ENCODE measurements around the gene CD300LD. TPM values are rescaled to one million over a fixed set of nuclear protein-coding genes. Genes with fewer than 3 reads are reported as not detected.

Gene CD300LD
- total and polyA plus RNA-seq, 2 experiments from 2014 or later, result not detected

GRCh38 chr17:74601944-74602572 lies 10.0 kb upstream of the CD300LD start:
- H3K27me3 Mint-ChIP-seq (ENCODE audit: insufficient read depth, low read depth, poor library complexity), result peaks cover 11% of the 10 kb centered on the region
- no peak overlapping the region for H3K4me3 Mint-ChIP-seq
- H3K36me3 Mint-ChIP-seq (ENCODE audit: low read depth), result no peaks in the 10 kb centered on the region
- H3F3A ChIP-seq (replicated peaks; ENCODE audit: low read depth), result no peaks in the 10 kb centered on the region
- no peaks in the 10 kb centered on the region for H3K9me2 ChIP-seq (ENCODE audit: insufficient read depth)
- H3K9me3 Mint-ChIP-seq, result no peaks in the 10 kb centered on the region
- peaks cover 5% of the 10 kb centered on the region; the same call in 2 of the 3 replicates for H3K4me1 Mint-ChIP-seq
- no peaks in the 10 kb centered on the region for H3K36me3 ChIP-seq (ENCODE audit: insufficient read depth)
- H3K4me3 ChIP-seq, result no peak overlapping the region
- DNase-seq (ENCODE audit: low spot score) (peak; percentile 67), ATAC-seq (peak; percentile 75)
- H2AFZ ChIP-seq, result no peak overlapping the region
- H3K4me1 ChIP-seq (ENCODE audit: insufficient read depth), result no peaks in the 10 kb centered on the region
- H3K27ac ChIP-seq (ENCODE audit: low read depth), result no peak overlapping the region
- no peaks in the 10 kb centered on the region for H3K79me2 ChIP-seq (replicated peaks; ENCODE audit: insufficient read depth)
- TF ChIP-seq CREB1 (CRISPR knock-in tag; IDR thresholded peaks at IDR 0.05; ENCODE audit: low read depth), result no peak
- TF ChIP-seq, protein P1, sequence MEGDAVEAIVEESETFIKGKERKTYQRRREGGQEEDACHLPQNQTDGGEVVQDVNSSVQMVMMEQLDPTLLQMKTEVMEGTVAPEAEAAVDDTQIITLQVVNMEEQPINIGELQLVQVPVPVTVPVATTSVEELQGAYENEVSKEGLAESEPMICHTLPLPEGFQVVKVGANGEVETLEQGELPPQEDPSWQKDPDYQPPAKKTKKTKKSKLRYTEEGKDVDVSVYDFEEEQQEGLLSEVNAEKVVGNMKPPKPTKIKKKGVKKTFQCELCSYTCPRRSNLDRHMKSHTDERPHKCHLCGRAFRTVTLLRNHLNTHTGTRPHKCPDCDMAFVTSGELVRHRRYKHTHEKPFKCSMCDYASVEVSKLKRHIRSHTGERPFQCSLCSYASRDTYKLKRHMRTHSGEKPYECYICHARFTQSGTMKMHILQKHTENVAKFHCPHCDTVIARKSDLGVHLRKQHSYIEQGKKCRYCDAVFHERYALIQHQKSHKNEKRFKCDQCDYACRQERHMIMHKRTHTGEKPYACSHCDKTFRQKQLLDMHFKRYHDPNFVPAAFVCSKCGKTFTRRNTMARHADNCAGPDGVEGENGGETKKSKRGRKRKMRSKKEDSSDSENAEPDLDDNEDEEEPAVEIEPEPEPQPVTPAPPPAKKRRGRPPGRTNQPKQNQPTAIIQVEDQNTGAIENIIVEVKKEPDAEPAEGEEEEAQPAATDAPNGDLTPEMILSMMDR (conservative IDR thresholded peaks at IDR 0.05; ENCODE audit: low read depth in 2 of 2), result peak; percentile 62 to 87
- H3K27me3 ChIP-seq (ENCODE audit: insufficient read depth), result no peaks in the 10 kb centered on the region
- H4K20me1 ChIP-seq (replicated peaks; ENCODE audit: insufficient read depth), result no peaks in the 10 kb centered on the region
- H3K4me2 ChIP-seq, result no peak overlapping the region
- no peak overlapping the region for H3K27ac Mint-ChIP-seq

DNA sequence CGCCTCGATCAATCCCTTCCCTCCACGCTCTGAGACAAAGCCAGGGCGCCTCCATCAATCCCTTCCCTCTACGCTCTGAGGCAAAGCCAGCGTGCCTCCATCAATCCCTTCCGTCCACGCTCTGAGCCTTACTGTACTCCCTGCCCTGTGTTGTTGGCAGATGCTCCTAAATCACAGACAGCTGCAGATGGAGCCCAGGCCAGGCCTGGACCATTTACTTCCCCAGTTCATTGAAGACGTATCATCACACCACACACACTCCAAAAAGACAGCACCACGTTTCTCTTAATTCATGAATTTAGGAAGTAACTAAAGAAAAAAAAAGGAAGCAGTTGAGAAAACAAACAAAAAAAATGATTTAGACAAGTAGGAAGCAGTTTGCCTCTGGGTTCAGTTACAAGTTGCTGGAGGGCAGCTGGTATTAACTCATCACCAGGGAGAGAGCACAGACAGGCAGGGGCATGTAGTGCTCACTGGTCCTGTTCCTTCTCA lies 7.4 kb upstream of the CD300LD start:
- DNase-seq (ENCODE audit: low spot score), result no peak
- no peaks in the 10 kb centered on the region for H3K9me3 Mint-ChIP-seq
- Histone ChIP-seq H3K79me2 (replicated peaks; ENCODE audit: insufficient read depth) (no peaks in the 10 kb centered on the region), H3K9me2 (ENCODE audit: insufficient read depth) (no peaks in the 10 kb centered on the region), H3F3A (replicated peaks; ENCODE audit: low read depth) (no peaks in the 10 kb centered on the region), H3K4me3 (no peak overlapping the region), H3K4me1 (ENCODE audit: insufficient read depth) (no peaks in the 10 kb centered on the region), H3K36me3 (ENCODE audit: insufficient read depth) (no peaks in the 10 kb centered on the region), H3K27me3 (ENCODE audit: insufficient read depth) (no peaks in the 10 kb centered on the region), H3K27ac (ENCODE audit: low read depth) (no peak overlapping the region), H3K4me2 (no peak overlapping the region), H2AFZ (no peak overlapping the region; the same call in 1 of the 2 replicates), H4K20me1 (replicated peaks; ENCODE audit: insufficient read depth) (no peaks in the 10 kb centered on the region)
- H3K4me3 Mint-ChIP-seq, result no peak overlapping the region
- no peak for ATAC-seq
- H3K36me3 Mint-ChIP-seq (ENCODE audit: low read depth), result no peaks in the 10 kb centered on the region
- H3K27ac Mint-ChIP-seq, result no peak overlapping the region
- peaks cover 11% of the 10 kb centered on the region for H3K27me3 Mint-ChIP-seq (ENCODE audit: insufficient read depth, low read depth, poor library complexity)
- H3K4me1 Mint-ChIP-seq, result peaks cover 5% of the 10 kb centered on the region; the same call in 2 of the 3 replicates
- TF ChIP-seq ZNF331 (CRISPR knock-in tag; IDR thresholded peaks at IDR 0.05; ENCODE audit: low read depth) (no peak), POLR2AphosphoS5 (IDR thresholded peaks at IDR 0.05; ENCODE audit: low read depth) (no peak), EZH2 (IDR thresholded peaks at IDR 0.05; ENCODE audit: low read depth, unreplicated experiment) (no peak), ZNF462 (CRISPR knock-in tag; IDR thresholded peaks at IDR 0.05) (no peak)
- TF ChIP-seq, protein P1 (conservative IDR thresholded peaks at IDR 0.05; ENCODE audit: low read depth in 2 of 2), result no peak

All from GM23338 (cell line).